ENCODE measurements around the gene GOLGA8R. TPM values are rescaled to one million over a fixed set of nuclear protein-coding genes. Genes with fewer than 3 reads are reported as not detected.
"Not testable (repeated sequence)": the region's sequence is repeated elsewhere in the genome, so short reads cannot be mapped to it uniquely, and the experiment has no call there.

Gene GOLGA8R, protein sequence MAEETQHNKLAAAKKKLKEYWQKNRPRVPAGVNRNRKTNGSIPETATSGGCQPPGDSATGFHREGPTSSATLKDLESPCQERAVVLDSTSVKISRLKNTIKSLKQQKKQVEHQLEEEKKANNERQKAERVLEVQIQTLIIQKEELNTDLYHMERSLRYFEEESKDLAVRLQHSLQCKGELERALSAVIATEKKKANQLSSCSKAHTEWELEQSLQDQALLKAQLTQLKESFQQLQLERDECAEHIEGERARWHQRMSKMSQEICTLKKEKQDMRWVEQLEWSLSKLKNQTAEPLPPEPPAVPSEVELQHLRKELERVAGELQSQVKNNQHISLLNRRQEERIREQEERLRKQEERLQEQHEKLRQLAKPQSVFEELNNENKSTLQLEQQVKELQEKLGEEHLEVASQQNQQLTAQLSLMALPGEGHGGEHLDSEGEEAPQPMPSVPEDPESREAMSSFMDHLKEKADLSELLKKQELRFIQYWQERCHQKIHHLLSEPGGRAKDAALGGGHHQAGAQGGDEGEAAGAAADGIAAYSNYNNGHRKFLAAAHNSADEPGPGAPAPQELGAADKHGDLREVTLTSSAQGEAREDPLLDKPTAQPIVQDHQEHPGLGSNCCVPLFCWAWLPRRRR
- 0.36 and 0.47 TPM in 2 replicates for polyA plus RNA-seq (2013)

- not testable (repeated sequence) for H4K91ac ChIP-seq (ENCODE audit: low read depth, low read length); H2AFZ ChIP-seq (ENCODE audit: insufficient read depth, low read length, poor library complexity); H2BK12ac ChIP-seq (ENCODE audit: low read length); H3K9ac ChIP-seq (ENCODE audit: low read length); H3K9me3 ChIP-seq (ENCODE audit: insufficient read depth, low read depth, low read length); H3K36me3 ChIP-seq (ENCODE audit: control insufficient read depth in 1 of 2, insufficient read depth in 2 of 2, low read length in 2 of 2); H3K23ac ChIP-seq (ENCODE audit: low read length); H3K79me2 ChIP-seq (ENCODE audit: control insufficient read depth, insufficient read depth, low read length, poor library complexity); H3K79me1 ChIP-seq (ENCODE audit: low read length); H2BK120ac ChIP-seq (ENCODE audit: insufficient read depth, low read length, poor library complexity); H3K4me3 ChIP-seq (ENCODE audit: low read depth, low read length); H3K27ac ChIP-seq (ENCODE audit: low read depth, low read length); DNase-seq; H3K4me1 ChIP-seq (ENCODE audit: control insufficient read depth in 1 of 2, insufficient read depth in 2 of 2, low read length in 2 of 2); H3K14ac ChIP-seq (ENCODE audit: low read length); H3K4ac ChIP-seq (ENCODE audit: low read depth, low read length); H2BK5ac ChIP-seq (ENCODE audit: low read depth, low read length, poor library complexity); H3K18ac ChIP-seq (ENCODE audit: low read length); H3K4me2 ChIP-seq (ENCODE audit: low read length); H4K8ac ChIP-seq (ENCODE audit: low read depth, low read length); H3K27me3 ChIP-seq (ENCODE audit: insufficient read depth, low read length); H4K12ac ChIP-seq (ENCODE audit: low read depth, low read length); H2AK5ac ChIP-seq (ENCODE audit: low read length)
- WGBS (ENCODE audit: extremely low coverage, insufficient coverage, insufficient read length): no CpG with 5 or more reads among the region's 7 CpGs
Observed at GRCh38 chr15:30414160-30414559, at the start of gene GOLGA8R. Gene GOLGA8R (minus strand): TSS chr15:30414260. CDS start chr15:30414162, 98 bp downstream.

- not testable (repeated sequence) for H3K4me3 ChIP-seq (ENCODE audit: low read depth, low read length); H3K23ac ChIP-seq (ENCODE audit: low read length); H3K4me2 ChIP-seq (ENCODE audit: low read length); H3K18ac ChIP-seq (ENCODE audit: low read length); H2BK5ac ChIP-seq (ENCODE audit: low read depth, low read length, poor library complexity); H4K91ac ChIP-seq (ENCODE audit: low read depth, low read length); H2BK120ac ChIP-seq (ENCODE audit: insufficient read depth, low read length, poor library complexity); DNase-seq; H2AFZ ChIP-seq (ENCODE audit: insufficient read depth, low read length, poor library complexity); H4K12ac ChIP-seq (ENCODE audit: low read depth, low read length); H3K9ac ChIP-seq (ENCODE audit: low read length); H3K27me3 ChIP-seq (ENCODE audit: insufficient read depth, low read length); H3K9me3 ChIP-seq (ENCODE audit: insufficient read depth, low read depth, low read length); H4K8ac ChIP-seq (ENCODE audit: low read depth, low read length); H3K4ac ChIP-seq (ENCODE audit: low read depth, low read length); H3K4me1 ChIP-seq (ENCODE audit: control insufficient read depth in 1 of 2, insufficient read depth in 2 of 2, low read length in 2 of 2); H3K36me3 ChIP-seq (ENCODE audit: control insufficient read depth in 1 of 2, insufficient read depth in 2 of 2, low read length in 2 of 2); H2BK12ac ChIP-seq (ENCODE audit: low read length); H3K14ac ChIP-seq (ENCODE audit: low read length); H3K79me2 ChIP-seq (ENCODE audit: control insufficient read depth, insufficient read depth, low read length, poor library complexity); H3K27ac ChIP-seq (ENCODE audit: low read depth, low read length); H3K79me1 ChIP-seq (ENCODE audit: low read length); H2AK5ac ChIP-seq (ENCODE audit: low read length)
- WGBS (ENCODE audit: extremely low coverage, insufficient coverage, insufficient read length): no CpG with 5 or more reads among the region's 1 CpG
Observed at GRCh38 chr15:30463849-30464248, 49.8 kb upstream of the GOLGA8R start.

DNA sequence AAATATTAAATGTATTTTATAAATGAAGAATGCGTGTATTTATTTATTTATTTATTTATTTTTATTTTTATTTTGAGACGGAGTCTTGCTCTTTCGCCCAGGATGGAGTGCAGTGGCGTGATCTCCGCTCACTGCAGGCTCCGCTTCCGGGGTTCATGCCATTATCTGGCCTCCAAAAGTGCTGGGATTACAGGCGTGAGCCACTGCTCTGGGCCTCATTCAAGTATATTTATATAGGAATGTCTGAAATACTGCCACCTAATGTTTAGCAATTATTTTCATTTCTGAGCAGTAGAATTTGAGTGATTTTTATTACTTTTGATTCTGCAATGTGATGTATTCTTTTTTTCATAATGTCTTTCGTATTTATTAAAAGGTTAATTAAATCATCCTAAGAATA, 48.1 kb upstream of the GOLGA8R start:
- not testable (repeated sequence) for H3K4me1 ChIP-seq (ENCODE audit: control insufficient read depth in 1 of 2, insufficient read depth in 2 of 2, low read length in 2 of 2); H2BK120ac ChIP-seq (ENCODE audit: insufficient read depth, low read length, poor library complexity); H3K4me2 ChIP-seq (ENCODE audit: low read length); H4K8ac ChIP-seq (ENCODE audit: low read depth, low read length); H3K23ac ChIP-seq (ENCODE audit: low read length); H3K9me3 ChIP-seq (ENCODE audit: insufficient read depth, low read depth, low read length); H2BK5ac ChIP-seq (ENCODE audit: low read depth, low read length, poor library complexity); H3K18ac ChIP-seq (ENCODE audit: low read length); H3K79me2 ChIP-seq (ENCODE audit: control insufficient read depth, insufficient read depth, low read length, poor library complexity); H3K14ac ChIP-seq (ENCODE audit: low read length); H2AFZ ChIP-seq (ENCODE audit: insufficient read depth, low read length, poor library complexity); H3K27ac ChIP-seq (ENCODE audit: low read depth, low read length); H3K9ac ChIP-seq (ENCODE audit: low read length); H2BK12ac ChIP-seq (ENCODE audit: low read length); H4K91ac ChIP-seq (ENCODE audit: low read depth, low read length); H2AK5ac ChIP-seq (ENCODE audit: low read length); DNase-seq; H3K4ac ChIP-seq (ENCODE audit: low read depth, low read length); H3K27me3 ChIP-seq (ENCODE audit: insufficient read depth, low read length); H4K12ac ChIP-seq (ENCODE audit: low read depth, low read length); H3K79me1 ChIP-seq (ENCODE audit: low read length); H3K4me3 ChIP-seq (ENCODE audit: low read depth, low read length); H3K36me3 ChIP-seq (ENCODE audit: control insufficient read depth in 1 of 2, insufficient read depth in 2 of 2, low read length in 2 of 2)
- no CpG with 5 or more reads among the region's 9 CpGs for WGBS (ENCODE audit: extremely low coverage, insufficient coverage, insufficient read length)

DNA sequence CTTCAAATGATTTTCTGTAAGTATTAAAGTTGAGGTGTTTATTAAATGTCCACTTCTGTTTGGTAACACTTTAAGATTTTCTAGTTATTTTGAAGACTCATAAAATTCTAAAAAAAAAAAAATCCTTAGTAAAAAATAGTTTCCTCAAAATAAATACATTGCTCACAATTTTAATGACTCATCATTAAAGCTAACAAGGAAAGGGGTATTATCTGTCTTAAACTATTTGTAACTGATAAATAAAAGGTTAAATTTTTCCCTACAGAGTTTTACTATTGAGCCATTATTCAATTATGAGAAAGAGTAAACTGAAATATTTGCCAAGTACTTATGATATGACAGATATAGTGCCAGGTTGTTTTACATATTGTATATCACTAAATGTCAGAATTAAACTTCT, 38.6 kb upstream of the GOLGA8R start:
- not testable (repeated sequence) for H3K9me3 ChIP-seq (ENCODE audit: insufficient read depth, low read depth, low read length); H3K79me1 ChIP-seq (ENCODE audit: low read length); H3K4me1 ChIP-seq (ENCODE audit: control insufficient read depth in 1 of 2, insufficient read depth in 2 of 2, low read length in 2 of 2); H3K4ac ChIP-seq (ENCODE audit: low read depth, low read length); H3K18ac ChIP-seq (ENCODE audit: low read length); H4K8ac ChIP-seq (ENCODE audit: low read depth, low read length); H3K79me2 ChIP-seq (ENCODE audit: control insufficient read depth, insufficient read depth, low read length, poor library complexity); DNase-seq; H3K27ac ChIP-seq (ENCODE audit: low read depth, low read length); H3K9ac ChIP-seq (ENCODE audit: low read length); H3K27me3 ChIP-seq (ENCODE audit: insufficient read depth, low read length); H3K4me3 ChIP-seq (ENCODE audit: low read depth, low read length); H2AFZ ChIP-seq (ENCODE audit: insufficient read depth, low read length, poor library complexity); H2BK5ac ChIP-seq (ENCODE audit: low read depth, low read length, poor library complexity); H3K4me2 ChIP-seq (ENCODE audit: low read length); H2BK120ac ChIP-seq (ENCODE audit: insufficient read depth, low read length, poor library complexity); H3K14ac ChIP-seq (ENCODE audit: low read length); H4K91ac ChIP-seq (ENCODE audit: low read depth, low read length); H3K23ac ChIP-seq (ENCODE audit: low read length); H4K12ac ChIP-seq (ENCODE audit: low read depth, low read length); H2AK5ac ChIP-seq (ENCODE audit: low read length); H3K36me3 ChIP-seq (ENCODE audit: control insufficient read depth in 1 of 2, insufficient read depth in 2 of 2, low read length in 2 of 2); H2BK12ac ChIP-seq (ENCODE audit: low read length)

All from trophoblast cell (in vitro differentiated cells and primary cell).